GM21390 (cell line): Measurements from ENCODE around the gene DKK3.
"Not testable (repeated sequence)": the region's sequence is repeated elsewhere in the genome, so short reads cannot be mapped to it uniquely, and the experiment has no call there.

Experiments
- ATAC-seq: cut with Tn5 transposase; IDR thresholded peaks from one replicate; pipeline ENCODE4 v1.9.1; 2021; ENCODE audit not compliant: unreplicated experiment

Gene DKK3

DNA sequence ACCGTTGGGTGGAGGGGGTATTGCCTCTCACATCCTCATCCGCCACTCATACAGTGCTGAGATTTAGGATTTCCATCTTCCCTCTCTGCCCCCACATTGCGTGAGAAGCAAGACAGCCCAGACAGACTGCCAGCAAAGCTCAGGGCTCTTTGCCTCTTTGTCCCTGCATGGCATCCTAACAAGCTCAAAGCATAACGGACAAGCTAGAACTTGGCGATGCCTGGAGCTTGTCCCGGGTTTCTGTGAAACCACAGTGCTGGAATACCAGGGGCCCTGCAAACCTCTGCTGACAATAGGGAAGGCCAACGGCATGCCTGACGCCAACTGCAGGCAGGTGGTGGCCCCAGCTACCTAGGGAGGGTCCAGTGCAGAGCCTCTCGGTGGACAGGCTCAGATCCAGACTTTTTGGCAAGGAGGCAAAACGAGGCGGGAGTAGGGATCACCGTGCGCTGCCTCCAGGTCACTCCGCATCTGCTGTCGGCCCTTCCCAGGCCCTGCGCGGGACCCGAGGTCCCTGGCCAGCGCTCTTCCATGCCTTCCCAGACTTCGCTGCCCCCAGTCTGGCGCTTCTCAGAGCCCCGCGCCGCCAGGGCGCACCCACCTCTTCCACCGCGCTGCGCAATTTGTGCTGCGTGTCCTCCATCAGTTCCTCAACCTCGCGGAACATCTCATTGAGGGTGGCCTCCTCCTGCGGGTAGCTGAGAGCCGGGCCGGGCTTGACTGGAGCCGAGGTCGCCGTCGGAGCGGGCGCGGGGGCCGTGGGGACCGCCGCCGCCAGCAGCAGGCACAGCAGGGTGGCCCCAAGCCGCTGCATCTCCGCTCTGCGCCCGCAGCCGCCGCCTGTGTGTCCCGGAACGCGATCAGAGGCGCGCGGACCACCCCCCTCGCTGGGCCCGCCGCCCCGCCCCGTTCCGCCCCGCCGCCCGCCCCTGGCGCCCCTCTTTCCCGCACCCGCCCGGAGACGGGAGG is at the start of gene DKK3:
Gene DKK3, minus strand, starts transcription at position 858 of the 969 bp plus-strand sequence. Its CDS starts 44 bp downstream, at position 814.
- no peak for ATAC-seq

DNA sequence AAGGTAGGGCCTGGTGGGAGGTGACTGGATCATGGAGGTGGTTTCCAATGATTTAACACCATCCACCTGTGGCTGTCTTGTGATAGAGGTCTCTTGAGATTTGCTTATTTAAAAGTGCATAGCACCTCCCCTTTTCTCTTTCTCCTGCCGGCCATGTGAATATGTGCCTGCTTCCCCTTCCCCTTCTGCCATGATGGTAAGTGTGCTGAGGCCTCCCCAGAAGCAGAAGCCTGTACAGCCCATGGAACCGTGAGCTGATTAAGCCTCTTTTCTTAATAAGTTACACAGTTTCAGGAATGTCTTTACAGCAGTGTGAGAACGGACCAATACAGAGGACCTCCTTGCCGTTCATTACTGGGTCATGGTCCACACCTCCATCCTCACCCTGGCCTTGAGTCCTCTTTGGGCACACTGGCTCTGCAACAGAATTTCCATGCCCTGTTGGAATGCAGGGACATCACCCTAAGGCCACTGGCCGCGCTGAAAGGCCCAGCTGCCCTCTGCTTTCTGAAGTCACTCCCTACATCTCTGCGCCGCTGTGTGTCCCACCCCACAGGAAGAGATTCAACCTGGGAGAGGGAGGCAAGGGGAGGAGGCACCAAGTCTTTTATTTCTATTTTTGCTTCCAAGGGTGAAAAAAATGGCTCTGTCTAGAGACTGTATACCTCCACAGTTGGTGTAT is 49.0 kb upstream of the DKK3 start:
- ATAC-seq: no peak

DNA sequence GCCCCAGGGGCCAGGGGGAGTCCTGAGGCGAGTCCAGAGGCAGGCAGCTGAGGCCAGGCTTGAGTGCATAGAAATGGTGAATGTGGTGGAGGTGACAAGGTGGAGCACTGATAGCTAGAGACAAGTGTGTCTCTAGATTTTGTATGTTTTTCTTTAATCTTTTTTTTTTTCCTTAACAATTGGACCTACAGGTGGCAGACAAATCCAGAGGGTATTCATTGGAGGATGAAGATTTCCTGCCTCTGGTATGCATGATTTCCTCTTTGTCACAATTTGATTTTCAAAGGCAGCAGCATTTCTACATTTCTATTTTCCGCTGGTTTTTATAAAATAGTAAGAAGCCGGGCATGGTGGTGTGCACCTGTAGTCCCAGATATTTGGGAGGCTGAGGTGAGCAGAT is 47.7 kb upstream of the DKK3 start:
- no peak for ATAC-seq

DNA sequence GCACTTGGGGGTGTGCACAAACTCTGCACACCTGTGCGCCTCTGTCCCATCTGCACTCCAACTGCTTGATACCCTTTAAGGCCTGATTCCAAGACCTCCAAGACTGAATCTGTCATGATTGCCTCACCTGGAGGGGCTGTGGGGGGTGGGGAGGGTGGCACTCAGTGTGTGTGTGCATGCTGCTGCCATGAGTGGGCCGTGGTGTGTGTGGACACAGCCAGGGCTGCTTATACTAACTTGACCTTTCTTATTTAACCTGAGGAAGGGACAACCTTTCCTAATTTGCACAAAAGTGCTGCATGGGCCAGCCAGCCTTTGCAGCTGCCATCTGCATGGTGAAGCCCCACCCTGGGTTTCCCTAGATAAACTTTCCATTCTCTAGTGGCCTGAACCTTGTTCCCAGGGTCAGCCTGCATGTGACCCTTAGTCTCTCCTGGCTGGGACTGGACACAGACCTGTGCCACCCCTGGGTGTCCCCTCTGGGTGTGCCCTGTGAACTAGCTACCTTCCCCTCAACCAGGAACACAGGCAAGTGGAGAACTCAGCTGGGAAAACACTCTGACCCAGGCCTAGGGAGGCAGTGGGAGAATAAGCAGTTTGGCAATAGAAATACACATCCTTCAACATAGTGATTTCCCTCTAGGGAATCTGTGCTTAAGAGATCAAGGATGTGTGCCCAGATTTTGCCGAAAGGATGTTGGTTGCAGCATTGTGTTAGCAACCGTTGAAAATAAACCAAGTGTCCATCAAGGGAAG is 45.4 kb upstream of the DKK3 start:
- no peak for ATAC-seq

DNA sequence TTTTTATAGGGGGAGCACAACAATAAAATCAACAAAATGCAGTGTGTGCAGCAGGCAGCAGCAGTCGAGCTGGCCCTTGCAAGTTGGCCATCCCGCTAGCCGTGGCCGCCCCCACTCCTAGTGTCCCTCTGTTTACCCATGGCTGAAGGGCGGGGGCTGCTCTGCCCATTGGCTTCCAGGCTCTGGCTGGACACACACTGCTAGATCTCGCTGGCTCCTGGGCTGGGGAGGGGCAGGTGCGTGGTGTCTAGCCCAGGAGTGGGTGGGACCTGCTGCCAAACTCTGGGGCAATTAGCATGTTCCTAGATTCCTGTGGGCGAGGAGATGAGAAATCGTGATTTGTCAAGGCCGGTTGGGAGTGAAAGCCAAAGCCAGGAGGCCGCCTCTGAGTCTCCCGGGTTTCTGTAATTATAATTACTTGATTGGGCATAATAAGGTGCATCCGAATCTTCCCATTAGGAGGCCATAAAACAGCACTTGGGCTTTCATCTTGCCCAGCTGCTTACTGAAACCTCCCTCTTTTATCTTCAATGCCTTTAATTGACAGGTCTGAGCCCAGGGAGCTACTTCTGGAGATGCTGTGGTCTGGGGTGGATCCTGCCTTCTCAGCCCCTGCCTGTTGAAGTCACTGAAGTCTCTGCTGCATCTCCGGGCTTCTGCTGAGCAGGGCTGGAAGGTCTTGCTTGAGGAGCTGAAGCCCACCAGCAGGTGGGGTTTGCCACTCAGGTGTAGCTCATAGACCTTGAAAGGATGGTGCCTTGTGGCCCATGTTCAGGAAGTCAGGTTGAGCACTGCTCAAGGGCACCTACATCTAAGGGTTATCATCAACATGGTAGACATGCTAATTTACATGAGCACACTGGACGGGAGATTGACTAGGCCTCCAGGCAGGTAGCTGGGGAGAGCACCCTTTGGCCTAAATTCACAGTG is 44.5 kb upstream of the DKK3 start:
- ATAC-seq: no peak

DNA sequence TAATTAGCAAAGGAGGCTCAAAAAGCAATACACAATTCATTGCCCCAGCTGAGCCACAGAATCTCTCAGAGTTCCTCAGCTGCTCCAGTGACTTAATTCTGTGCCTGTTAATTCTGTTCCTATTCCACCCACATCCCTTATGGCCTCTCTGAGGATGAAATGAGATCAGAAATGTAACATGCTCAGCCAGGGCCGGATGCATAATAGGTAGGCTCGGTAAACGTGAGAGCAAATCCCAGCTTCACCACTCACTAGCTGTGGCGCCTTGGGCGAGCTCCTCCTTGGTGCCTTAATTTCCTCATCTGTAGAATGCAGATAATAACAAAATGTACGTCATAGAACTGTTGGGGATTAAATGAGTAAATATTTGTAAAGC is 42.8 kb upstream of the DKK3 start:
- ATAC-seq: no peak

DNA sequence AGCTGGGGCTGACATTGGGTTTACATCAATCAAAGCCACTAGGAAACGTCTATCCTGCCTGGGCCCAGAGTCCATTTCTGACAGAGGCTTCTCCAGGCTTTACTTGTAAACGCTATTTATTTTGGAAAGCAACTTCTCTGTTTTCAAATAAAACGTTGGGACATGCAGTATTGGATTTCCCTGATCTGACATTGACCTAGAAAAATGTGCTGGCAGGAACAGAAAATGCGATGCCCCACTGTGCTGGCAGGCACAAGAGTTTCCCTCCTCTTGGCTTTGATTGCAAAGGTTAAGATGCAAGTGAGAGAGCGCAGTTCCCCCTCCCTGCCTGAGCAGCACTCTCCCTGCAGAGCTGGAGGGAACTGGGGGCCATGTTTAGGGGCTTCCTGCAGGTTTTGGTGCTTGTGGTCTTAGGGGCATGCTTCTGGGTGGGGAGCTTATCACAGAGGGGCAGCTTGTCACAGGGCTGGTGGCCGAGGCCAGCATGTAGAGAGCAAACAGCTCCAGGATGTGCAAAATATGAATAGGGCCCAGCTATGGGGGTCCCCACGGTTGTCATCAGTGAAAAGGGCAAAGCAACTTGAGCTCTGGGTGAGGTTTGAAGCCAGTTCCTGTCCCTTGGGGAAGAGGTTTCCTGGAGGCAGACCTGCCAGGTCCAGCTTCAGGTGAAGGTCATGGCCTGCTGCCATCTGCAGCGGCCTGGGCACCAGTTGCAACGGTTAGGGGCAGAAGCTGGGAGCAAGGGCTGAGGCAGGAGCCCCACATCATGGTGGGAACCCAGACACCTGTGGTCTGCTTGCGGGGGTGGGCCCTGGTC is 42.3 kb upstream of the DKK3 start:
- ATAC-seq: no peak

DNA sequence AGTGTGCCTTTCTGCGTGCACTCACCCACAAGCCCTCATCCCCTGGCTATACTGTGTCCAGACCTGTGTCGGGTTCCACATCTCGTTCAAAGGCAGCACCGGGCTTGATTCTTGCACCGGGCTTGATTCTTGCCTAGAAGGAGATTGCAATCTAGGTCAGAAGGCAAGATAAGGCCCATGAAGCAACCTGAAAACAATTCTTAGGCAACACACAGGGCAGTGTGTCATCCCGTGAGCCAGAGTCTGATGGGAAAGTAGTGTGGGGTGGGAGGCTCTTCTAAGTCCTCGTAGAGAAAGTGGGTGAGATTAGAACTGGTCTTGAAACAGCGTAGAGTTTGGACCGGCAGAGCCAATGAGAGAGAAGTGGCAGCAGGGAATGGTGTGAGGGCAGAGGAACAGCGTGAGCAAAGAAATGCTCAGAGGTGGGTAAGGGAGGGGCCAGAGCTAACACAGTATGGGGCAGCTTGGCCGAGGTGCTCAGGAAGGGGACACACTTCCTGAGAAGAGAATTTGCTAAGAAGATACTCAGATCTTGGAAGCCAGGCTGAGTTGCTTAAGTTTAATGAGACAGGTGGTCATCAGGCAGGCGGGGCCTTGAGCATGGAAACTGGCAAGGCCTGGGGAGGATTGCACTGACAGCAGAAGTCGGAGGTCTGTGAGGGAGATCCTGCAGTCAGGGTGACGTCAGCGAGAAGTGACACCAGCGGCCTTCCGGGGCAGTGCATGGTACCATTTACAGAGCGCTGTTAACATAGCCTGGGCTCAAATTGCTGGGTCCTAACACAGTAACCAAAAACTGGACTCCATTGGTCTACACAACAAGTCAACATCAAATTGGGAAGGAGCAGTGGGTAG is 40.7 kb upstream of the DKK3 start:
- ATAC-seq: no peak

DNA sequence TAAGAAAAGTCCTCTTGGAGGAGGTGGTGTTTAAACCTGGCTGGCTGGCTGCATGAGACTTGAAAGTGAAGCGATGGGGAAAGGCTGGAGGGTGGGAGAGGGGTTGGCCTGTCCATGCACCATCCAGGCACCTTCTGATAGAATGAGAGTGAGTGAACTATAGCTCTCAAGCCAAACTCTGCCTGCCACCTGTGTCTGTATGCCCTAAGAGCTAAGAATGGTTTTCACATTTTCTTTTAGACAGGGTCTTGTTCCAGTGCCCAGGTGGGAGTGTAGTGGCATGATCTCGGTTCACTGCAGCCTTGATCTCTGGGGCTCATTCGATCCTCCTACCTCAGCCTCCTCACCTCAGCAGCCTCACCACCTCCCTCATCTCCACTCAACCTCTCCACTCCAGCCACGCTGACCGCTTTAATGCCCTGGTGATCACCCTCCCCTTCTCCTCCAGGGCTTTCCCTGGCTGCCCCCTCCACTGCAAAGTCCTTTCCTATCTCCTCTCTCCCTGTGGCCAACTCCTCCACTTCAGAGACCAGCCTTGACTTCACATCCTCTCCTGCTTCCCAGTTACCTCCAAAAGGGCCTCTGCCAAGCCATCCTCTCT is 38.3 kb upstream of the DKK3 start:
- no peak for ATAC-seq

DNA sequence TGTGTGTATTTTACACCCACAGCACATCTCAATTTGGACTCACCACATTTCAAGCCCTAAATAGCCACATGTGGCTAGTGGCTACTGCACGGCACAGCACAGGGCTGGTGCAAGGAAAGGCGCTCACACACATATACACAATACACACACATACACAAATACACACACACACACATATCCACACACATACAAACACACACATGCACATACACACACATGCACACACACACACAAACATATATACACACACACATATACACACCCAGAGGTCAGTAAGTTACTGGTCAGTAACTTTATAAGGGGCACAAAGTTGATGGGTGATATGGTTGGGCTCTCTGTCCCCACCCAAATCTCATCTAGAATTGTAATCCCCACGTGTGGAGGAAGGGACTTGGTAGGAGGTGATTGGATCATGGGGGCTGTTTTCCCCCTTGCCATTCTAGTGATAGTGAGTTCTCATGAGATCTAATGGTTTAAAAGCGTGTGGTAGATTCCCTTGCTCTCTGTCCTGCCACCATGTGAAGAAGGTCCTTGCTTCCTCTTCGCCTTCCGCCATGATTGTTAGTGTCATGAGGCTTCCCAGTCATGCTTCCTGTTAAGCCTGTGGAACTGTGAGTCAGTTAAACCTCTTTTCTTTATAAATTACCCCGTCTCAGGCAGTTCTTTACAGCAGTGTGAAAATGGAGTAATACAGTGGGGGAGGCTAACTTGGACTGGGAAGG is 37.6 kb upstream of the DKK3 start:
- no peak for ATAC-seq

DNA sequence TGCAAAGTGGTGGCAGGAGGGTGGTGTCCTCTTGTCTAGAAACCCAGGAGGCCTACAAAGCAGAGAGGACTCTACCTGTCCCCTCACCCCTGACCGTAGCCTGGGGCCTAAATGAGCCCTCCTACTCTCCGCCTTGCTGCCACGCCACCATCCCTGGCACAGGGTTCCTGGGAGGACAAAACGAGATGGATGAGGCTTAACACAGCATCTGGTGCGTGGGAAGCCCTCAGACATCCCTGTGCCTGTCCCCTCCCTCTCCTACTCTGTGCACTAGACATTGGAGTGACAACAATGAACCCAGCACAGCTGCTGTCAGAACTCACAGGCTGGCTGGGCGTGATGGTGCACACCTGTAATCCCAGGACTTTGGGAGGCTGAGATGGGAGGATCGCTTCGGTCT is 36.4 kb upstream of the DKK3 start:
- ATAC-seq: no peak

DNA sequence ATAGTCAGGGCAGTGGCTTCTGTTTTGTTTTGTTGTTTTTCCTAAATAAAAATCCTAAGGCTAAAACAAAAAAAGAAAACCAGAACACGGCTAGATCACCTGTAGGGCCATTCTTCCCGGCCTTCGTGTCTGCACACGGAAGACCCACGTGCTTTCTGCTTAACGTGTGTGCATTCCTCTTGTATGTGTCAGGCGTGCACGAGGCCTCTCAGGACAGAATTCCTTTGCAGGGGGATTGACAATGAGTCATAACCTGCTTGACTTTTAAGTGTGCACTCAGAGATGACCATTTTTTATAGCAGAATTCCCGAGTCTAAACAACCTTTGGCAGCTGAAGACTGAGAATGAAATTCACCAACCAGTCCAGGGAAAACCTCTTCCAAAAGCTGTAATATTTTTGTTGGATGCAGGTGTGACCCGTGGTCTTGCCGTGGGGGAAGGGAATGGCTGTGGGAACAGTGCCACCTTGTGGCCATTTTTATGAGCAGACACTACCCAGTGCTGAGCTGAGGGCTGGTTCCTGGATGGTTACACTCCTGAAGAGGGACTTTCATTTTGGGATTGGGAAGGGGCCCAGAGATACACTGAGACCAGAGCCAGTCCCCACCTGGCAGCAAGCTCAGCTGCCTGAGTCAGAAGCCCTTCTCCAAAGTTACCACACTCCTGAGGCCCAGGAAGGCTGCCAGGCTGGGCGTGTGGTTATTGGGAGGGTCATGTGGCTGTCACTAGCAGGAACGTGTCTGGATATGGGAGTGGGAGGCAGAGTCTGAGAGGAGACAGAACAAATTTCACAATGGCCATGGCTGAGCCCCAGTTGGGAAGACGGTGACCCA is 35.7 kb upstream of the DKK3 start:
- peak; percentile 72 for ATAC-seq

DNA sequence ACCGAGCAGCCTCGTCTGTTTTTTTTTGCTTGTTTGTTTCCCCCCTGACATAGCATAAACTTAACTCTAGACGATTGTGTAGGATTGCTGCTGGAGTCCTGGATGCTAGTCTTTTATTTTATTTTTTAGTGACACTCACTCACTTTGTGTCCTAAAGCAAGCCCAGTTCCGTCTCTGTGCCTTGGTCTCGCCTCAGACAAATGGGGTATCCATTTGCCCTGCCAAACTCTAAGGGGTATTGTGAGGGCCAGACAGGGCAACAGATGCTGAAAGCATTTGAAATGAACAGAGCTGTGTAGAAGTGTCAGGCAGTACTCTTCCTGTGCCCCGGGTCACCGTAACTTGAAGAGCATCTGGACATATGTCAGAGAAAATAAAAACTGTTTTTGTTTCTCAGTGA is 34.8 kb upstream of the DKK3 start:
- ATAC-seq: no peak

DNA sequence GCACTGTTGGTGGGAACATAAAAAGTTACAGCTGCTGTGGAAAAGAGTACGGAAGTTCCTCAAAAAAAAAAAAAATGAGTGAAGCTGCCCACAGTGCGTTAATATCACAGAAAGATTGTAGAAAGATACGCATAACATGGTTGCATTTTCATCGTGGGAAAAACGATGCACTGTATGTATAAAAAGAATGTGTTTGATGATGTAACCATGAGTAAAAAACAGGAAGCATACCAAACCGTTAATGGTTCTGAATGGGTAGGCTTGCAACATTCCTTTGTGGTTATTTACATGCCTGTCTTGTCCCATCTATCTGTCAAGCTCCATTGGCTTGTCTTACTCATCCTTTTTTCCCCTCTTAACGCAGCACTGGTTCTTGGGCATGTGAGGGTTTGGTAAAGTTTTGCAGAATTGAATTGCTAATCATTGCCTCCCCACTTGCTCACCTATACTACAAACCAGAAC is 33.8 kb upstream of the DKK3 start:
- no peak for ATAC-seq

DNA sequence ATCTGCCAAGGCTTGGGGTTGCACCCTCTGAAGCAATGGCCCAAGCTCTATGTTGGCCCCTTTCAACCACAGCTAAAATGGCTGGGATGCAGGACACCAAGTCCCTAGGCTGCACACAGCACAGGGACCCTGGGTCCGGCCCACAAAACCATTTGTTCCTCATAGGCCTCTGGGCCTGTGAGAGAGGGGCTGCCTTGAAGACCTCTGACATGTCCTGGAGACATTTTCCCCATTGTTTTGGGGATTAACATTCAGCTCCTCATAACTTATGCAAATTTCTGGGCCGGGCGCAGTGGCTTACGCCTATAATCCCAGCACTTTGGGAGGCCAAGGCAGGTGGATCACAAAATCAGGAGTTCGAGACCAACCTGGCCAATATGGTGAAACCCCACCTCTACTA is 32.3 kb upstream of the DKK3 start:
- ATAC-seq: not testable (repeated sequence)

DNA sequence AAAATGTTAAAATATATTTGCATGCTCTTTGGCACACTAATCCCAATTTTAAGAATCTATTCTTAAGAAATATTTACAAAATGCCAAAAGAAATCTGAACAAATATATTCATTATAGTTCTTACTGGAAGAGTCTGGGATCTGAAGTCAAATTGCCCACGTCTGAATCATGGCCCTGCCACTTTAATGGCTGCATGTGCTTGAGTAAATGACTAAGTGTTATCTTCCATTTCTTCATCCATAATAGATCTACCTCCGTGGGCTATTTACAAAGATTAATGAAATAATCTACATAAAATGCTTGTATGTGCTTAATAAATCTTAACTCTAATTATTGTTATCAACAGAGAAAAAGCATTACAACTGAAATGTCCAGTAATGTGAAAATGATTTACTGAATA is 24.5 kb upstream of the DKK3 start:
- ATAC-seq: no peak
